Keratinocyte (primary cell): ENCODE data around the gene SLC17A5. TPM values are rescaled to one million over a fixed set of nuclear protein-coding genes. Genes with fewer than 3 reads are reported as not detected.

Experiments
- DNase-seq: peaks from one replicate; pipeline ENCODE4 v3.0.0-alpha.2; 2011; ENCODE audit warnings: low read depth, missing footprints, low spot score
- FAIRE-seq: peaks from 2 replicates; lab custom pipeline; 2011; peaks lifted over from hg19 to GRCh38; lab: Jason Lieb, UNC
- H2AFZ ChIP-seq: 2 replicates; pipeline ENCODE4 v1.6.0; 2012; ENCODE audit warnings: low read length, control low read depth, inconsistent platforms; ENCODE audit not compliant: control insufficient read depth
- H3K27ac ChIP-seq: 2 replicates; pipeline ENCODE4 v1.5.1; 2011; ENCODE audit warnings: low read length; ENCODE audit not compliant: control insufficient read depth, insufficient read depth
- H3K27me3 ChIP-seq: 3 replicates; pipeline ENCODE4 v1.6.0; 2011; ENCODE audit warnings: low read length; ENCODE audit not compliant: control insufficient read depth, insufficient read depth; ENCODE audit errors: extremely low read depth
- H3K36me3 ChIP-seq, 2 experiments: 2 replicates in 1 of 2; 3 replicates in 1 of 2; pipeline ENCODE4 v1.5.1; 2011; ENCODE audit warnings: low read length in 2 of 2, mild to moderate bottlenecking in 1 of 2; ENCODE audit not compliant: control insufficient read depth in 2 of 2, insufficient read depth in 2 of 2; ENCODE audit errors: extremely low read depth in 1 of 2
- H3K4me1 ChIP-seq: 3 replicates; pipeline ENCODE4 v1.5.1; 2011; ENCODE audit warnings: low read length; ENCODE audit not compliant: control insufficient read depth, insufficient read depth; ENCODE audit errors: extremely low read depth
- H3K4me2 ChIP-seq: 3 replicates; pipeline ENCODE4 v1.6.0; 2011; ENCODE audit warnings: low read depth, low read length; ENCODE audit not compliant: control insufficient read depth, insufficient read depth; ENCODE audit errors: extremely low read depth
- H3K4me3 ChIP-seq, 3 experiments: fragments of 200-600 bp in 1 of 3; sonication (generic) in 1 of 3; 2 replicates in 2 of 3; 3 replicates in 1 of 3; pipeline ENCODE4 v1.5.1; 2011 to 2016; ENCODE audit warnings: low read length in 3 of 3, mild to moderate bottlenecking in 3 of 3, control low read depth in 2 of 3, inconsistent platforms in 1 of 3, low read depth in 1 of 3, mixed read lengths in 1 of 3, mixed run types in 1 of 3, moderate library complexity in 1 of 3; ENCODE audit not compliant: control insufficient read depth in 2 of 3, insufficient read depth in 2 of 3; ENCODE audit errors: extremely low read depth in 1 of 3
- H3K79me2 ChIP-seq: 2 replicates; pipeline ENCODE4 v1.6.0; 2012; ENCODE audit warnings: low read length; ENCODE audit not compliant: control insufficient read depth, insufficient read depth
- H3K9ac ChIP-seq: 3 replicates; pipeline ENCODE4 v1.6.0; 2011; ENCODE audit warnings: low read length; ENCODE audit not compliant: control insufficient read depth, insufficient read depth; ENCODE audit errors: extremely low read depth
- H3K9me1 ChIP-seq: 3 replicates; pipeline ENCODE4 v1.6.0; 2011; ENCODE audit warnings: low read length; ENCODE audit not compliant: control insufficient read depth, insufficient read depth; ENCODE audit errors: extremely low read depth
- H3K9me3 ChIP-seq: 2 replicates; pipeline ENCODE4 v1.5.1; 2012; ENCODE audit warnings: low read depth, low read length; ENCODE audit not compliant: control insufficient read depth
- H4K20me1 ChIP-seq: 3 replicates; pipeline ENCODE4 v1.6.0; 2011; ENCODE audit warnings: low read length; ENCODE audit not compliant: control insufficient read depth, insufficient read depth; ENCODE audit errors: extremely low read depth
- EZH2 ChIP-seq: IDR thresholded peaks from one replicate; pipeline ENCODE4 v1.6.1; 2012; ENCODE audit warnings: inconsistent platforms, mild to moderate bottlenecking, low read length, moderate library complexity
- dilution Hi-C: fragments of 300-500 bp; cut with MboI; formaldehyde crosslinking; loops from one replicate; pipeline ENCODE4 v1.7.0; 2020; ENCODE audit warnings: low sequenced_read_pairs; ENCODE audit not compliant: extremely low pct_ligation_motif_present
- polyA plus RNA-seq, 5 experiments: library from polyadenylated mRNA; depleted of rRNA in 3 of 5; stranded (reverse) in 3 of 5; stranded (forward) in 1 of 5; unstranded in 1 of 5; fragments of >200 nt; gene quantifications; 1 replicate in 1 of 5; 2 replicates in 3 of 5; 3 replicates in 1 of 5; pipeline versions ENCODE4 v1.2.1 to v1.2.3, GENCODE V29; 2011 to 2012; ENCODE audit warnings: missing spikeins in 2 of 5, low read depth in 1 of 5, low replicate concordance in 1 of 5
- TF ChIP-seq, protein P1 (sequence below), 3 experiments: IDR thresholded peaks in 1 of 3; conservative IDR thresholded peaks in 1 of 3; optimal IDR thresholded peaks in 1 of 3; 2 replicates in 2 of 3; 3 replicates in 1 of 3; pipeline versions ENCODE3 to v1.5.1; 2011; ENCODE audit warnings: low read length in 3 of 3, mild to moderate bottlenecking in 3 of 3, moderate library complexity in 2 of 3, control low read depth in 1 of 3, inconsistent platforms in 1 of 3; ENCODE audit not compliant: insufficient read depth in 2 of 3; ENCODE audit errors: extremely low read depth in 1 of 3

Gene SLC17A5
- polyA plus RNA-seq, 1 donor (not counting 4 experiments of a cell fraction or from before 2014, with no cell fraction given): 8.7 TPM

GRCh38 chr6:73648166-73648565 is 5.6 kb downstream of the SLC17A5 start:
- Histone ChIP-seq H3K9me3 (no peaks in the 10 kb centered on the region), H3K79me2 (no peaks in the 10 kb centered on the region), H3K27me3 (no peaks in the 10 kb centered on the region), H3K9me1 (no peaks in the 10 kb centered on the region), H3K4me1 (peaks cover 4% of the 10 kb centered on the region), H3K4me3 (no peak overlapping the region), H3K27ac (no peak overlapping the region), H2AFZ (no peak overlapping the region), H3K9ac (no peak overlapping the region), H3K36me3 (no peaks in the 10 kb centered on the region), H4K20me1 (no peaks in the 10 kb centered on the region), H3K4me2 (no peak overlapping the region)
- FAIRE-seq (no peak), DNase-seq (no peak)
- dilution Hi-C loops: no loop called here
- TF ChIP-seq, protein P1, sequence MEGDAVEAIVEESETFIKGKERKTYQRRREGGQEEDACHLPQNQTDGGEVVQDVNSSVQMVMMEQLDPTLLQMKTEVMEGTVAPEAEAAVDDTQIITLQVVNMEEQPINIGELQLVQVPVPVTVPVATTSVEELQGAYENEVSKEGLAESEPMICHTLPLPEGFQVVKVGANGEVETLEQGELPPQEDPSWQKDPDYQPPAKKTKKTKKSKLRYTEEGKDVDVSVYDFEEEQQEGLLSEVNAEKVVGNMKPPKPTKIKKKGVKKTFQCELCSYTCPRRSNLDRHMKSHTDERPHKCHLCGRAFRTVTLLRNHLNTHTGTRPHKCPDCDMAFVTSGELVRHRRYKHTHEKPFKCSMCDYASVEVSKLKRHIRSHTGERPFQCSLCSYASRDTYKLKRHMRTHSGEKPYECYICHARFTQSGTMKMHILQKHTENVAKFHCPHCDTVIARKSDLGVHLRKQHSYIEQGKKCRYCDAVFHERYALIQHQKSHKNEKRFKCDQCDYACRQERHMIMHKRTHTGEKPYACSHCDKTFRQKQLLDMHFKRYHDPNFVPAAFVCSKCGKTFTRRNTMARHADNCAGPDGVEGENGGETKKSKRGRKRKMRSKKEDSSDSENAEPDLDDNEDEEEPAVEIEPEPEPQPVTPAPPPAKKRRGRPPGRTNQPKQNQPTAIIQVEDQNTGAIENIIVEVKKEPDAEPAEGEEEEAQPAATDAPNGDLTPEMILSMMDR (optimal IDR thresholded peaks at IDR 0.05 in 1 of 3, IDR thresholded peaks at IDR 0.05 in 1 of 3, conservative IDR thresholded peaks at IDR 0.05 in 1 of 3; ENCODE audit: extremely low read depth in 1 of 3, insufficient read depth in 2 of 3, low read length in 3 of 3): no peak
- TF ChIP-seq EZH2: no peak

GRCh38 chr6:73644941-73645591 is 8.7 kb downstream of the SLC17A5 start:
- Histone ChIP-seq H3K36me3 (no peaks in the 10 kb centered on the region), H3K9me1 (no peaks in the 10 kb centered on the region), H3K9ac (peak overlapping the region; percentile 24), H3K4me3 (peak overlapping the region; percentile 12 to 56 (median 15)), H3K4me2 (peak overlapping the region; percentile 55), H3K4me1 (peaks cover 3% of the 10 kb centered on the region), H3K27ac (no peak overlapping the region), H4K20me1 (no peaks in the 10 kb centered on the region), H3K27me3 (no peaks in the 10 kb centered on the region), H2AFZ (peak overlapping the region; percentile 75), H3K79me2 (no peaks in the 10 kb centered on the region), H3K9me3 (no peaks in the 10 kb centered on the region)
- TF ChIP-seq EZH2: no peak
- TF ChIP-seq, protein P1 (optimal IDR thresholded peaks at IDR 0.05 in 1 of 3, IDR thresholded peaks at IDR 0.05 in 1 of 3, conservative IDR thresholded peaks at IDR 0.05 in 1 of 3; ENCODE audit: extremely low read depth in 1 of 3, insufficient read depth in 2 of 3, low read length in 3 of 3): no peak
- FAIRE-seq (peak; percentile 39), DNase-seq (no peak)
- dilution Hi-C loops: no loop called here
